Spleen (tissue), 7 donors: ENCODE results near the gene NFATC2.

Experiments
- POLR2A ChIP-seq, 3 donors: fragments of 450-650 bp; IDR thresholded peaks; one replicate each; pipeline ENCODE4 v1.5.1; 2017; ENCODE audit warnings: antibody characterized with exemption in 3 of 3, mild to moderate bottlenecking in 1 of 3
- POLR2AphosphoS5 ChIP-seq, 3 donors: sonication (generic); formaldehyde crosslinking; IDR thresholded peaks; one replicate each; pipeline ENCODE4 v1.5.1; 2017; ENCODE audit warnings: antibody characterized with exemption in 3 of 3
- TF ChIP-seq, protein P1 (sequence below), 11 experiments: fragments of 200-600 bp in 7 of 11; fragments of 450-650 bp in 4 of 11; sonication (generic) in 4 of 11; IDR thresholded peaks in 8 of 11; conservative IDR thresholded peaks in 3 of 11; 1 replicate in 7 of 11; 2 replicates in 4 of 11; pipeline versions ENCODE4 v1.4.0 to v1.8.0; 2016 to 2021; ENCODE audit warnings: antibody characterized with exemption in 11 of 11, inconsistent platforms in 4 of 11, mild to moderate bottlenecking in 1 of 11
- donor health status: DM: no; HTN: no; CAD: no; lungs with moderate emphysema.
- donor health status: DM: no; HTN: no; CAD: no.
- donor health status: DM: no; HTN: no; CAD: no.

DNA sequence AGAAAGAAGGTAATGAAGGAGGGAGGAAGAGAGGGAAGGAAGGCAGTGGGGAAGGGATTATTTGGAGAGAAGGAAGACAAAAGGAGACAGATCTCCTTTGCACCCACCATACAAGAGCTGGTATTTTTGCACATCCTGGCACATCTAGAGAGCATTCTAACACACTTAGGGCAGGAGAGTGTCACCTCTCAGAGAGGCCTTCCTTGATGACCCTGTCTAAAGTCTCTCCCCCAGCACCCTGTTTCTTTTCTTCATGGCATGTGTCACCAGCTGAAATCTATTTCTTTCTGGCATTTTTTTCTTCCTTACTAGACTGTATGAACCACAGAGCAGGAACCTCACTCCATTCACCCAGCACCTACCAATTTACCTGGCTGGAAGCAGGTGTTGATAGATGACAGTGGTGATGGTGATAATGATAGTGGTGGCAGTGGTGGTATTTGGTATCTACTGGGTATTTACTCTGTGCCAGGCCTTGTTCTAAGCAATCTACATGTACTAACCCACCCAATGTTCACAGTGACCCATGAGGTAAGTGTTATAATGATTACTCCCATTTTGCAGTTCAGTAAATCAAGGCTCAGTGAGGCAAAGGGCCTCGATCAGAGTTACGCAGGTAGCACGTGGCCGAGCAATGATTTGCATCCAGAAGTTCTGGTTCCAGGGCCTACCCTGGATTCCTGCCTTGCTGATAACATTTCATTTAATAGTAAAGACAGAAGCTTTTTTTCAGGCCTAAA is 131.8 kb downstream of the NFATC2 start:
- TF ChIP-seq, protein P1, sequence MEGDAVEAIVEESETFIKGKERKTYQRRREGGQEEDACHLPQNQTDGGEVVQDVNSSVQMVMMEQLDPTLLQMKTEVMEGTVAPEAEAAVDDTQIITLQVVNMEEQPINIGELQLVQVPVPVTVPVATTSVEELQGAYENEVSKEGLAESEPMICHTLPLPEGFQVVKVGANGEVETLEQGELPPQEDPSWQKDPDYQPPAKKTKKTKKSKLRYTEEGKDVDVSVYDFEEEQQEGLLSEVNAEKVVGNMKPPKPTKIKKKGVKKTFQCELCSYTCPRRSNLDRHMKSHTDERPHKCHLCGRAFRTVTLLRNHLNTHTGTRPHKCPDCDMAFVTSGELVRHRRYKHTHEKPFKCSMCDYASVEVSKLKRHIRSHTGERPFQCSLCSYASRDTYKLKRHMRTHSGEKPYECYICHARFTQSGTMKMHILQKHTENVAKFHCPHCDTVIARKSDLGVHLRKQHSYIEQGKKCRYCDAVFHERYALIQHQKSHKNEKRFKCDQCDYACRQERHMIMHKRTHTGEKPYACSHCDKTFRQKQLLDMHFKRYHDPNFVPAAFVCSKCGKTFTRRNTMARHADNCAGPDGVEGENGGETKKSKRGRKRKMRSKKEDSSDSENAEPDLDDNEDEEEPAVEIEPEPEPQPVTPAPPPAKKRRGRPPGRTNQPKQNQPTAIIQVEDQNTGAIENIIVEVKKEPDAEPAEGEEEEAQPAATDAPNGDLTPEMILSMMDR (IDR thresholded peaks at IDR 0.05 in 8 of 11, conservative IDR thresholded peaks at IDR 0.05 in 3 of 11), result no peak
- TF ChIP-seq POLR2A (IDR thresholded peaks at IDR 0.05) (no peak), POLR2AphosphoS5 (IDR thresholded peaks at IDR 0.05) (no peak)
